C4-2B (cell line): ENCODE results near the gene GNAZ.
A peak's percentile ranks its signal among the peaks of the same experiment; 100 is the strongest.

ENCODE experiments used
- ZFX ChIP-seq: fragments of 450-650 bp; IDR thresholded peaks from 2 replicates; pipeline ENCODE4 v1.6.1; 2017
- TF ChIP-seq, protein P1 (sequence below): fragments of 450-650 bp; conservative IDR thresholded peaks from 2 replicates; pipeline ENCODE4 v1.5.1; 2017; ENCODE audit warnings: mild to moderate bottlenecking

DNA sequence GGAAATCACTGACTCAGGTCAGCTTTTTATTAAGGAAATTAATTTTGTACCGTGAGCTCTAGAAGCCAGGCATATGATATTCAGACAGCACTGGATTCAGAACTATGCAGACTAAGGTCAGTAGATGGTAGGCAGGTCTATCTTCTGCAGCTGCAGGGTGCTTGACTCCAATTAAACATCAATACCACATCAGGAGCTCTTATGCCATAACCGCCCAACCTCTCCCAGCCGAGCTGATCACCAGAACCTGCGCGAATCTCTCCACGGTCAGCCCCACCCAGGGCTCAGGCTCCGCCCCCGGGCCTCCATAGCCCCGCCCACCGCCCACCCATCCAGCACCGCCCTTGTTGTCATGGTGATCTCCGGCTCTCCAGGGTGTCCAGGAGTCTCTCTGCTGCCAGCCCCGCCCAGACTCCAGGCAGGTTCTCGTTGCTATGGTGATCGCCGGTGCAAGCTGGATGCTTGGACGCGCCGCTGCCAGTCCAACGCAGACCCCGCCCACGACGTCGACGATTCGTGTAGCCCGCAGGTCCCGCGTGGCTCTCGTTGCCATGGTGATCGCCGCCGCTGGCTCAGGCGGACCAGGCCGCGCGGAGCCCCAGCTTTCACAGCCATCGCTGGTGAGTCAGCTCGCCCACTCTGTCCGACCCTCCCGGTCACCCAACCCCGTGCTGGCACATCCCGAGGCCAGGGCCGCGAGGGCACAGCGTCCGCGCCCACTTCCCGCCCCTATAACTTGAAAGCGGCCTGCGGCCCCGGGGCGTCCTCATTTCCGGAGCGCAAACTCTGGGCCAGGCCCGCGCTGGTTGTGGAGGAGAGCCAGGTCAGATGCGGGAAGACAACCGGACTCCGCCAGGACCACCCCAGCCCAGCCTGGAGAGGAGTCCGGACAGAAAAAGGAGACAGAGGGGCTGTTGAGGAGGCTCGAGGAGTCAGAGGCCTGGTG is 74.9 kb downstream of the GNAZ start, which contains the start of gene RAB36:
- TF ChIP-seq, protein P1, sequence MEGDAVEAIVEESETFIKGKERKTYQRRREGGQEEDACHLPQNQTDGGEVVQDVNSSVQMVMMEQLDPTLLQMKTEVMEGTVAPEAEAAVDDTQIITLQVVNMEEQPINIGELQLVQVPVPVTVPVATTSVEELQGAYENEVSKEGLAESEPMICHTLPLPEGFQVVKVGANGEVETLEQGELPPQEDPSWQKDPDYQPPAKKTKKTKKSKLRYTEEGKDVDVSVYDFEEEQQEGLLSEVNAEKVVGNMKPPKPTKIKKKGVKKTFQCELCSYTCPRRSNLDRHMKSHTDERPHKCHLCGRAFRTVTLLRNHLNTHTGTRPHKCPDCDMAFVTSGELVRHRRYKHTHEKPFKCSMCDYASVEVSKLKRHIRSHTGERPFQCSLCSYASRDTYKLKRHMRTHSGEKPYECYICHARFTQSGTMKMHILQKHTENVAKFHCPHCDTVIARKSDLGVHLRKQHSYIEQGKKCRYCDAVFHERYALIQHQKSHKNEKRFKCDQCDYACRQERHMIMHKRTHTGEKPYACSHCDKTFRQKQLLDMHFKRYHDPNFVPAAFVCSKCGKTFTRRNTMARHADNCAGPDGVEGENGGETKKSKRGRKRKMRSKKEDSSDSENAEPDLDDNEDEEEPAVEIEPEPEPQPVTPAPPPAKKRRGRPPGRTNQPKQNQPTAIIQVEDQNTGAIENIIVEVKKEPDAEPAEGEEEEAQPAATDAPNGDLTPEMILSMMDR = no peak
- TF ChIP-seq ZFX = peak; percentile 89; the same call in 1 of the 2 replicates
